Ishikawa (cell line): Measurements from ENCODE around the gene DIRAS2.

Experiments used
- CEBPB ChIP-seq: IDR thresholded peaks from 2 replicates; pipeline ENCODE4 v1.6.1; 2012
- CREB1 ChIP-seq: IDR thresholded peaks from 2 replicates; pipeline ENCODE4 v1.6.1; 2012; ENCODE audit warnings: low read depth
- EGR1 ChIP-seq: IDR thresholded peaks from 2 replicates; pipeline ENCODE4 v1.6.1; 2012
- EP300 ChIP-seq: IDR thresholded peaks from 2 replicates; pipeline ENCODE4 v1.6.1; 2012; ENCODE audit warnings: borderline replicate concordance
- FOXM1 ChIP-seq: IDR thresholded peaks from 2 replicates; pipeline ENCODE4 v1.6.1; 2012; ENCODE audit warnings: low read depth, borderline replicate concordance
- NFIC ChIP-seq: IDR thresholded peaks from 2 replicates; pipeline ENCODE4 v1.6.1; 2012
- RAD21 ChIP-seq: IDR thresholded peaks from 2 replicates; pipeline ENCODE4 v1.6.1; 2012; ENCODE audit warnings: low read depth
- TAF1 ChIP-seq: IDR thresholded peaks from 2 replicates; pipeline ENCODE4 v1.6.1; 2012; ENCODE audit warnings: low read depth, mild to moderate bottlenecking
- TCF12 ChIP-seq: IDR thresholded peaks from 2 replicates; pipeline ENCODE4 v1.6.1; 2012; ENCODE audit warnings: low read depth
- TEAD4 ChIP-seq: IDR thresholded peaks from 2 replicates; pipeline ENCODE4 v1.6.1; 2012
- YY1 ChIP-seq: IDR thresholded peaks from 2 replicates; pipeline ENCODE4 v1.6.1; 2012; ENCODE audit warnings: low read depth
- ZBTB7A ChIP-seq: IDR thresholded peaks from 2 replicates; pipeline ENCODE4 v1.6.1; 2012; ENCODE audit warnings: low read depth
- TF ChIP-seq, protein P1 (sequence below): IDR thresholded peaks from 2 replicates; pipeline ENCODE4 v1.6.1; 2012; ENCODE audit warnings: low read depth, mild to moderate bottlenecking
- TF ChIP-seq, protein P2 (sequence below): IDR thresholded peaks from 2 replicates; pipeline ENCODE4 v1.6.1; 2012
- TF ChIP-seq, protein P3 (sequence below): IDR thresholded peaks from 2 replicates; pipeline ENCODE4 v1.6.1; 2012

The DIRAS2 gene

DNA sequence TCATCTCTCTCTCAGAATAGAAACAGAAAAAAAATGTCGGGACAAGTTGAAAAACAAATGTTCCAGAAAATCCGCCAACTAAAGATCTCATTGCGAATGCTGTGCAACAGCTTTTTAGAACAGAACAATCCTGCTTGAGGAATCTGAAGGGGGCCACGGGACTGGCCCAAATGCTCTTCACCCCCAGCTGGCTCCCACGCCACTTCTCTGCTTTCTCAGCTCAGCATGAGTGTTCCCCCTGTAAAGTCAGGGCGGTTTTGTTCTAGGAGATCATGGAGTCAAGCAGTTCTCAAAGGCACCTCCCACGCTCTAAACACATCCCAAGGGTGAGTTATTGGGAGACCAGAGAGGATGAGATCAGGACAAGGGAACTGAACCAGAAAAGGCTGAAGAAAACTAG, 31.5 kb downstream of the DIRAS2 start:
- no peak for TF ChIP-seq FOXM1
- TF ChIP-seq RAD21: no peak
- TF ChIP-seq TEAD4: no peak
- TF ChIP-seq, protein P1, sequence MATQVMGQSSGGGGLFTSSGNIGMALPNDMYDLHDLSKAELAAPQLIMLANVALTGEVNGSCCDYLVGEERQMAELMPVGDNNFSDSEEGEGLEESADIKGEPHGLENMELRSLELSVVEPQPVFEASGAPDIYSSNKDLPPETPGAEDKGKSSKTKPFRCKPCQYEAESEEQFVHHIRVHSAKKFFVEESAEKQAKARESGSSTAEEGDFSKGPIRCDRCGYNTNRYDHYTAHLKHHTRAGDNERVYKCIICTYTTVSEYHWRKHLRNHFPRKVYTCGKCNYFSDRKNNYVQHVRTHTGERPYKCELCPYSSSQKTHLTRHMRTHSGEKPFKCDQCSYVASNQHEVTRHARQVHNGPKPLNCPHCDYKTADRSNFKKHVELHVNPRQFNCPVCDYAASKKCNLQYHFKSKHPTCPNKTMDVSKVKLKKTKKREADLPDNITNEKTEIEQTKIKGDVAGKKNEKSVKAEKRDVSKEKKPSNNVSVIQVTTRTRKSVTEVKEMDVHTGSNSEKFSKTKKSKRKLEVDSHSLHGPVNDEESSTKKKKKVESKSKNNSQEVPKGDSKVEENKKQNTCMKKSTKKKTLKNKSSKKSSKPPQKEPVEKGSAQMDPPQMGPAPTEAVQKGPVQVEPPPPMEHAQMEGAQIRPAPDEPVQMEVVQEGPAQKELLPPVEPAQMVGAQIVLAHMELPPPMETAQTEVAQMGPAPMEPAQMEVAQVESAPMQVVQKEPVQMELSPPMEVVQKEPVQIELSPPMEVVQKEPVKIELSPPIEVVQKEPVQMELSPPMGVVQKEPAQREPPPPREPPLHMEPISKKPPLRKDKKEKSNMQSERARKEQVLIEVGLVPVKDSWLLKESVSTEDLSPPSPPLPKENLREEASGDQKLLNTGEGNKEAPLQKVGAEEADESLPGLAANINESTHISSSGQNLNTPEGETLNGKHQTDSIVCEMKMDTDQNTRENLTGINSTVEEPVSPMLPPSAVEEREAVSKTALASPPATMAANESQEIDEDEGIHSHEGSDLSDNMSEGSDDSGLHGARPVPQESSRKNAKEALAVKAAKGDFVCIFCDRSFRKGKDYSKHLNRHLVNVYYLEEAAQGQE: no peak
- no peak for TF ChIP-seq CEBPB
- TF ChIP-seq CREB1: no peak
- no peak for TF ChIP-seq EGR1
- no peak for TF ChIP-seq YY1
- TF ChIP-seq ZBTB7A: no peak
- TF ChIP-seq EP300: no peak
- TF ChIP-seq, protein P2, sequence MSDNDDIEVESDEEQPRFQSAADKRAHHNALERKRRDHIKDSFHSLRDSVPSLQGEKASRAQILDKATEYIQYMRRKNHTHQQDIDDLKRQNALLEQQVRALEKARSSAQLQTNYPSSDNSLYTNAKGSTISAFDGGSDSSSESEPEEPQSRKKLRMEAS: no peak
- no peak for TF ChIP-seq NFIC
- TF ChIP-seq, protein P3, sequence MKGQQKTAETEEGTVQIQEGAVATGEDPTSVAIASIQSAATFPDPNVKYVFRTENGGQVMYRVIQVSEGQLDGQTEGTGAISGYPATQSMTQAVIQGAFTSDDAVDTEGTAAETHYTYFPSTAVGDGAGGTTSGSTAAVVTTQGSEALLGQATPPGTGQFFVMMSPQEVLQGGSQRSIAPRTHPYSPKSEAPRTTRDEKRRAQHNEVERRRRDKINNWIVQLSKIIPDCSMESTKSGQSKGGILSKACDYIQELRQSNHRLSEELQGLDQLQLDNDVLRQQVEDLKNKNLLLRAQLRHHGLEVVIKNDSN: no peak
- no peak for TF ChIP-seq TCF12
- no peak for TF ChIP-seq TAF1

DNA sequence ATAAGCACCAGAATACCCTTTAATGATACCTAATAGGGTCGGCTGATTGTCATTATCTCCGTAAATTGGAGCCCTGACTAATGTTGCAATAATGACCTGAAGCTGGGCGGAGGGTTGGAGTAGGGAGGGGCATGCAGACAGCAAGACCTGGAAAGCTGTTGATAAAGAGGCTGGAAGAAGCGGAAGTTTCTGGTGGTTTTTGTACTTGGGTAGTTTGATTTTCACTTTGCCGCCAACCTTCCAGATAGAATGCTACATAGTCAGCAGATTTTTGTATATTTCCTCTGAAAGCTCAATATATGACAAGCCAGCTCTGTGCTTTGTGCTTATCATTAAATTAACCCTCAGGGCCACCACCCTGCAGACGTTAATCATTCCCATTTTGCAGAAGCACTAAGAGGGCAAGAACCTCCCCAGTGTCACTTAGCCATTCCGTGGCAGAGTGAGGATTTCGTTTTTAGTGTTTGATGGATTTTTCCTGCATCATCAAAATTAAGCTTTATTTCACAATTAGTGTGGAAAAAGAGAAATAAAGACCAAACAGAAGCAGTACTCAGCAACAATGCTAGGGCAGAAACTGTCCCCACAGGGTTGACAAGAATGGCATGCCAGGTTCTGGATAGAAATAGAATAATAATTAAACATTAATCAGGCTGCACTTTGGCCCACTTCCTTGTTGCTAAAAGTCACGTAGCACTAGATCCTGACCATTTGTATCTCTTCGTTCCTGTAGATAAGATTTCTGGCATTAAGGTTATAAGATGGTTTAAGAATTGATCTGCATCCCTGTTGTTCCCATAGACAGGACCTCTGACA, 34.7 kb downstream of the DIRAS2 start:
- TF ChIP-seq, protein P1: no peak
- TF ChIP-seq, protein P3: no peak
- TF ChIP-seq TCF12: no peak
- no peak for TF ChIP-seq EGR1
- no peak for TF ChIP-seq TAF1
- TF ChIP-seq, protein P2: no peak
- no peak for TF ChIP-seq YY1
- TF ChIP-seq ZBTB7A: no peak
- TF ChIP-seq EP300: no peak
- no peak for TF ChIP-seq CREB1
- no peak for TF ChIP-seq FOXM1
- TF ChIP-seq TEAD4: no peak
- no peak for TF ChIP-seq NFIC
- TF ChIP-seq CEBPB: no peak
- TF ChIP-seq RAD21: no peak

DNA sequence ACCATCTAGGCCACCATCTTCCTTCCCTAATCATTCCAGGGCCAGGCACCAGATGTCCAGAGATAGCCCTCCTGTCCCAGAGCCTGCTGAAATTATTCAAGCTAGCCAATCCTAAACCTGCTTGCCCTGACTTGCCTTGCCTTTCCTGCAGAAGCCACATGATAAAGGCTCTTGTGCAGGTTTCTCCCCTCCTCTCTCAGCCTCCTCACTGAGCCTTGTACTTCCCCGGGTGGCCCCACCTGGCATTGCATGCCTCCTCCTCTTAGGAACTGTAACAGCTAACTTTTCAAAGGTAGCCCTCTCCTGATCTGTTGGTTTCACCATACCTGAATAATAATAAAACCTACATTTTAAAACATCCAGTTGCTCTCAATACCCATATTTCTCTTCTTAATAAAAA, 42.6 kb downstream of the DIRAS2 start:
- TF ChIP-seq, protein P2: no peak
- no peak for TF ChIP-seq CREB1
- TF ChIP-seq ZBTB7A: no peak
- TF ChIP-seq, protein P1: no peak
- TF ChIP-seq RAD21: no peak
- no peak for TF ChIP-seq NFIC
- TF ChIP-seq, protein P3: no peak
- TF ChIP-seq TAF1: no peak
- no peak for TF ChIP-seq EP300

DNA sequence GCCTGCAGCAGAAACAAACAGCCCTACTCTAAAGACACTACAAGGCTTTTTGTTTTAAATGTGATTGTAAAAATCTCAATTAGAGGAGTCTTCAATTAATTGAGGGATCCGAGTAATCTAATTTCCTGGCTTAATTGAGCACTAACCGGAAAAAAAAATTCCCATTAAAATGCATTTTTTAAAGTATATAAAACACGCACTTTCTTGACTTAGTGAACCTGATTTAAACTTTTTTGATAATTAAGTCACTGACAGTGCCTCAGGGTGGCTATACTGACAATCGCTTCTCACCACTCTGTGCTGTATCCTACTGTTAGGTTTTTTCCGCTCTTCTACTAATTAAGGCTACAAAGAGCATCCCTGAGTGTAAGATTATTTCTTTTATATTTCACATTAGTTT, 44.4 kb downstream of the DIRAS2 start:
- TF ChIP-seq EP300 (no peak), CEBPB (no peak), TEAD4 (no peak), RAD21 (no peak), CREB1 (no peak), NFIC (no peak), TAF1 (no peak), ZBTB7A (no peak), TCF12 (no peak)
- TF ChIP-seq, protein P1: no peak
- TF ChIP-seq, protein P3: no peak
